GM18520 (cell line): ENCODE data around the gene INPP5A.
"Not testable (repeated sequence)": the region's sequence is repeated elsewhere in the genome, so short reads cannot be mapped to it uniquely, and the experiment has no call there.

Experiments used
- ATAC-seq: cut with Tn5 transposase; IDR thresholded peaks from one replicate; pipeline ENCODE4 v1.9.1; 2021; ENCODE audit not compliant: unreplicated experiment

INPP5A gene

GRCh38 chr10:132591166-132591971 is 53.8 kb downstream of the INPP5A start:
- no peak for ATAC-seq

GRCh38 chr10:132592790-132593383 is 55.3 kb downstream of the INPP5A start:
- ATAC-seq = no peak

GRCh38 chr10:132593389-132593788 is 55.8 kb downstream of the INPP5A start:
- peak; percentile 60 for ATAC-seq

GRCh38 chr10:132593900-132594876 is 56.6 kb downstream of the INPP5A start:
- peak; percentile 55 for ATAC-seq

- no peak for ATAC-seq
Observed at GRCh38 chr10:132595021-132595420, 57.4 kb downstream of the INPP5A start.

- ATAC-seq = no peak
Observed at GRCh38 chr10:132595854-132596253, 58.3 kb downstream of the INPP5A start.

- no peak for ATAC-seq
Observed at GRCh38 chr10:132596742-132597279, 59.2 kb downstream of the INPP5A start.

GRCh38 chr10:132597654-132598053 is 60.1 kb downstream of the INPP5A start:
- no peak for ATAC-seq

- ATAC-seq = not testable (repeated sequence)
Observed at GRCh38 chr10:132599023-132599618, 61.5 kb downstream of the INPP5A start.

- no peak for ATAC-seq
Observed at GRCh38 chr10:132599732-132600131, 62.1 kb downstream of the INPP5A start.

GRCh38 chr10:132600416-132600815 is 62.8 kb downstream of the INPP5A start:
- no peak for ATAC-seq

GRCh38 chr10:132601567-132601966 is 64.0 kb downstream of the INPP5A start:
- ATAC-seq = no peak

GRCh38 chr10:132602614-132603013 is 65.0 kb downstream of the INPP5A start:
- no peak for ATAC-seq

GRCh38 chr10:132603851-132604533 is 66.4 kb downstream of the INPP5A start:
- ATAC-seq = no peak

GRCh38 chr10:132604686-132605085 is 67.1 kb downstream of the INPP5A start:
- ATAC-seq = no peak

- ATAC-seq = no peak
Observed at GRCh38 chr10:132605390-132605789, 67.8 kb downstream of the INPP5A start.

GRCh38 chr10:132606031-132606491 is 68.5 kb downstream of the INPP5A start:
- ATAC-seq = no peak

GRCh38 chr10:132606536-132607316 is 69.1 kb downstream of the INPP5A start:
- ATAC-seq = no peak

GRCh38 chr10:132607491-132607890 is 69.9 kb downstream of the INPP5A start:
- ATAC-seq = no peak
